GM21619 (cell line): Measurements from ENCODE around the gene YPEL2.

Experiments used
- ATAC-seq: cut with Tn5 transposase; IDR thresholded peaks from one replicate; pipeline ENCODE4 v1.9.1; 2021; ENCODE audit not compliant: unreplicated experiment

YPEL2 gene

DNA sequence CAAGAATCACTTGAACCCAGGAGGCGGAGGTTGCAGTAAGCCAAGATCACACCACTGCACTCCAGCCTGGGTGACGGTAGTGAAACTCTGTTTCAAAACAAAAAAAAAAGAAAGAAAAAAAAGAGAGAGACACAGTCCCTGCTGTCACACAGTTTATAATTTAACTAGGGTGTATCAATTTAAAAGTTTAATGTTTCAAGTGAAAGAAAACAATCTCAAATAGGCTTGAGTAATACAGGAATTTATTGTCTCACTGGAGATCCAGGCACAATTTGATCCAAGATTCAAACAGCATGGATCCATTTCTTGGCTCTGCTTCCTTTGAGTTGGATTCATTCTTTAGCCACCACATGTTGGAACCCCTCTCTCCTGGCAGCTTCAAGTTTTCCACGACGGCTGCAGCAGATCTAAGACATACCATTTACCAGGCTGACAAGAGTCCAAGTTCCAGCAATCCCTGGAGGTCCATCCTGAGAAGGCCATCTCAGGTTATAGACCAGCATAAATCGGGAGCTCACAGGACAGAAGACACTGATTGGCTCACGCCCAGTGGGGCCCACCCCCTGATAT lies 97.5 kb downstream of the YPEL2 start:
- no peak for ATAC-seq

DNA sequence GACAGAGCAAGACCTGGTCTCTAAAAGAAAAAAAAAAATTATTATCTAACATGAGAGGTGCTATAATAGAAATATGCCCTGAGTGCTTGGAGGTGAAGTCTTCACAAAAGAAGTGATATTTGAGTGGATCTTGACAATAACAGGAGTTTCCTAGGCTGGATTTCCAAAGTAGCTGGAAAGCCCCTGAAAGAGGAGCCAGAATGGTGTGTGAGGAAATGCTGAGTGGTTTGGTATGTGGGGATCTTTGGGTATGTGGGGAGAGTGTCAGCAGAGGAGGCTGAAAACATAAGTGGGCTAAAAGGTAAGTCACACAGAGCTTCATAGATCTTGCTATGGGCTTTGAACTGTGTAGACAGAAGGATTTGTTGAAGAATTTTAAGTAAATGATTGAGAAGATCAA lies 100.1 kb downstream of the YPEL2 start:
- ATAC-seq = no peak

DNA sequence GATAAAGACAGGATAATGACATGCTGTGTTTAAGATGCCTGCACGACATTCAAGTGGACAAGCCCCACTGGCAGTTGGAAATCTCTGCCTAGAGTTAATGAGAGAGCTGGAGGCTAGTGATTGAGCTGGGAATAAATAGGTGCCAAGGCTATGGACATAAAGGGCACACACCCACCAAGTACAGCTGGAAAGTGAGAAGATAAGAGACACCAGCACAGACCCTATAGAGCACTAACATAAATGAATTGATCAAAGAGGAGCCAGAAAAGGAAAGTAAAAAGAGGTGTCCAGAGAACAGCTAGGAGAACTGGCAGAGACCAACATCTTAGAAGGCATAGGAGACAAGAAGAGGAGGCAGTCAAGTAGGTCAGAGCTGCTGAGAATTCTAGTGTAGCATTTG lies 101.2 kb downstream of the YPEL2 start:
- ATAC-seq = no peak

DNA sequence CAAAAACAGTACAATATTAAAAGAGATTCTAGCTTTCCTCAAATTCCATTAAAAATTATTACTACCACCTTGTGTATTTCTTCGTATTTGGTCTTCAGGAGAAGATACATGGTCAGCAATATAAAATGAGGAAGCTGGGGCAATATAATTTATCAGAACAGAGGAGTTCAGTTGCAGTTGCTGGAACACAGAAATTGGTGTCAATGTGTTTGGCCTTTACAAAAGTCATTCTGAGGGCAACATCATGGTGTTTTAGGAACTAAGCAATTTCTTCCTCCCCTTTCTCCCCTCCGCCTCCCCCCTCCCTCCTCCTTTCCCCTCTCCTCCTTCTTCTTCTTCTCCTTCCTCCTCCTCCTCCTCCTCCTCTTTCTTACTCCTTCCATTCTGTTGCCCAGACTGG lies 102.1 kb downstream of the YPEL2 start:
- ATAC-seq = no peak

DNA sequence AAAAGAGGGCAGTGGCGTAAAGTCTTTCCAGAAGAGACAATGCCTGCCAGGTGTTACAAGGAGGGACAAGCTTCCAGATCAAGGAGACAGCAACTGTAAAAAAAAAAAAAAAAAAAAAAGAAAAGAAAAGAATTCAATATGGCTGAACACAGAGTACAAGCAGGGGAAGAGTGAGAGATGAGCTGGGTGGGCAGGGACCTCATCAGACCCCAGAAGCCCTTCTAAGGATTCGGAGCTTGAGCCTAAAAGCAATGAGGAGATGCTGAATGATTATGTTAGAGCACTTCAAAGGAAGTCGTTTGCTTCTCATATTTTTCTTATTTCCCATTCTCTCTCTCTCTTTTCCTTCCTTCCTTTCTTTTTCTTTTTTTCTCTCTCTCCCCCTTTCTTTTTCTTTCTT lies 103.0 kb downstream of the YPEL2 start:
- ATAC-seq = no peak

DNA sequence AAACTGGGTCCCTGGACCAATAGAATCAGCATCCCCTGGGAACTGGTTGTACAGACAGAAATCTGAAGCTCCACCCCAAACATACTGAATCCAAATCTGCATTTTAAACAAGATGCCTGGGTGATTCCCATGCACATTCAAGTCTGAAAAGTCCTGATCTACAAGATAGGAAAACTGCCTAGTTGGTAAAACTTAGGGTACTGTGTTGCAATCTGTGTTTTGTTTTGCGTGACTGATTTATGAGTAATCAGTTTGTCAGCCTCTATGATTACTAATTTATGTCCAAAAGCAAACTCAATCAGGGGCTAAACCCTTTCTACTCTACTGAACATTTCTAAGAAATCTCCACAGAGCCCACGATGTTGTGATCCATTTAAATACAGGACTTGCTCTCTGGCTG lies 103.8 kb downstream of the YPEL2 start:
- ATAC-seq = no peak

DNA sequence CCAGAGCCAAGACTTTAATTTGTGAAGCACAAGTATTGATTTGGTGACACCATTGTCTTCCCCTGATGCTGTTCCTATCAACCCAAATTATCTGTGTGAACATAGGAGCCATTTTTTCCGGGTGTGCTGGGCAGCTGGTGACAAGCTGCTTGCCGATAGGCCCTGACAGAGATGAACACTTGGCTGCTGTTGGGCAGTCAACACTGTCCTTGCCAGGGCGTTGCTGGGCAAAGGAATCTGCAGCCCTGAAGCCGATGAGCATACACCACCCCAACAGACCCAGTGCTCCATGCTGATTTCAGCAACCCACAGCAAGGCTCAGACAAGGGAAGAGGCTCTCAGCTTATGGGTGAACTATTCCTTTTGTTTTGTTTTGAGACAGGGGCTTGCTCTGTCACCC lies 105.4 kb downstream of the YPEL2 start:
- no peak for ATAC-seq

DNA sequence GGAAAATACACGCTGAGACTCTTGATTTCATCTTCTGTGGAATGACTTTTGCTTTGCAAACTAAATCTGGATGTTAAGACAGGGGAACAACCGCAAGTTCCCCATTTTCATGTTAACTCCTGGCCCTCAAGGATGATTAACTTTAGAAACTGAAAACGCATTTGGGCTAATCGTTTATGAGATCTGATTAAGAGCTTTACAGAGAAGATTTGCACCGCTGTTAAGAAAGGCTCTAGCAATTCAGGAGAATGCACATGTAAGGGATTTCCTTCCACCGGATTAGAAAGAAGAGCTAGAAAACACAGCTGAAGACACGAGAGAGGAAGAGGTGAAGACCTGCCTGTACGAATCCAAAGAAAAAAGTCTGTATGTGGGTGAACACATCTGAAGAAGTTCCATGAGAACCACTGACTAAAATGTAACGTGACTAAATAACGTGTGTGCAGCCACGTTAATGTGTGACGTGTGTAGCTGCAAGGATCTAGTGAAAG lies 106.4 kb downstream of the YPEL2 start:
- no peak for ATAC-seq

DNA sequence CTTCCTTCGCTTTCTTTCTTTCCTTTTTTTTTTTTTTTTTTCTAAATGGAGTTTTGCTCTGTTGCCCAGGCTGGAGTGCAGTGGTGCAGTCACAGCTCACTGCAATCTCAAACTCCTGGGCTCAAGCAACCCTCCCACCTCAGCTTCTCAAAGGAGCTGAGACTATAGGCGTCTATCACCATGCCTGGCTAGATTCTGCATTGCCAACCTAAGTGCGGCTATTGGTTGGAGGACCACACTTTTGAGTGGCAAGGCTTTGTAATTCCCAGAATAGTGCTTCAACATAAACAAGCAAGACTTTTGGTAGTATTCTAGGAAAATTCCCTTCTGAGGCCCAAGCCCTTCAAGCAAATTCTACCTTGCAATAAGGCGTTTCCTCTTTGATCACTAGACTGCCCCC lies 107.8 kb downstream of the YPEL2 start:
- ATAC-seq = no peak

DNA sequence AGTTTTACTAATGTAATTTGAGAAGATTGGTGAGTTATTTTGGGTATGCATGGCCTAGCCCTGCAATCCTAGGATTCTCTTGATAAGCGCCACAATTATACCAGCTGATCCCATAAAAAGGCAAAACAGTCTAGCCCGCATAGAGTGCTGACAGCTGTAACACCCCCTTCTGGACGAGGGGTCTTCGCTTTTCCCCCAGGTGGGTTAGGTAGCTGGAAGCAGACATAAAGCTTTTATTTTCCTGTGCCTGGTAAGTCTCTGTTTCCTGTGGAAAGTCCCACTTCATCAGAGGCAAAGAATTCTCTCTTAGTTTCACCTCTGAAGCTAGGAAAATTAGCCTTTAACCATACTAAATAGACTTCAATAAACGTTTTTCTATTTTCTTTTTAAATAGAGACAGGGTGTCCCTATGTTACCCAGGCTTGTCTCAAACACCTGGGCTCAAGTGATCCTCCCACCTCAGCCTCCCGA lies 108.3 kb downstream of the YPEL2 start:
- no peak for ATAC-seq

DNA sequence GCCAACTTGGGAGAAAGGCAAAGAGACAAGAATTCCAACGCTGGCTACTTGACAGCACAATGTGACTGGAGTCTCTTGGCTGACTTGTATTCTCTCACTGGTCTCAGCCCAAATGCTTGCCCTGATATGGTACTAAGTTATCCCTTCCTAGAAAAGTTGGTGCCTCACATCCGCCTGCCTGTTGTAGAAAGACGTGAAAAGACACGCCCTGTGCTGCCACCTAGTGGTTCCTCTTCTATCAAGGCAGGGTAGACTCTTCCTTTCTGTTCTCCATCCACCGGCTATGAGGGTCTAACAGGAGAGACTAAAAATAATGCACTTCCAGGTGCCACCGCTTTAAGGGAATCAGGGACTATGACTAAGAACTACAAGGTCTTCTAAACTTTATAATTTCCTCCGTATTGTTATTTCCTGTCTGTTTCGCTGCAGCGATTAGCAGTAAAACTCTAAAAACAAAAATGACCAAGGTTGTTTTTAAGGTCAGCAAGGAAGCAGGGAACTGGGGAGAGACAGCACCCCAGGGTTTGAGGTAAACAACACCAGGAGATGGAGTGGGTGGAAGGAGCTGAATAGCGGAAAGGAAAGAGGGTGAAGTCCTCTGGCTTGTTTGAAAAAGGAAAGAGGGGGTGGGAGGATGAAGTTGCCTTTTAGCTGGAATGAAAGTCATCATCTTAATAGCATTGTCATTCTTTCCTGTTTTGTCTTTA lies 109.5 kb downstream of the YPEL2 start:
- peak; percentile 79 for ATAC-seq

DNA sequence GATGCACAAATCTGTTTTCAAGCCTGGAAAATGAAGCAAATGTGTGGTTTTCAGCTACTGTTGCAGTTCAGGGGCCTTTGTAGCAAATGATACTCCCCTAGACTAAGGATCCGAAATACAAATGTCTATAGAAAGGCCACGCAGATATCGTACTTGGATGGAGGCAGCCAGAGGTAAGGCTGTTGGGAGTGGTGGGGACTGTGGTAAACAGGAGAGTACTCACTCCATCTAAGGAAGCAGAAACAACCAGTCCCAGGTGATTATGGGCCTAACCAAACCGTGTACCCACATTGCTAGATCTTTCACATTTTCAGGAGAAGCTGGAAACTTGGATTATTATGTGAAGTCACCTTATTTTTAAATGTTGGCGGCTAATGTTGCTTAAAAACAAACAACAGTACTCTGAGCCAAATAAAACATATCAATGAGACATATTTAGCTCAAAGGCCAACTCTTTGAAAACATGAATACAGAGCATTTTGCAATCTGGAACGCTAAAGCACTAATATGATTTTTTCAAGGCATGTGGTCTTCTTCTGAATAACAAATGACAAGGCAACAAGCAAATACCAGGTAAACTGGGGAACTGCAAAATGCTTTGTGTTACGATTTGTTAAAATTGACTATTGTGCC lies 110.1 kb downstream of the YPEL2 start:
- no peak for ATAC-seq

DNA sequence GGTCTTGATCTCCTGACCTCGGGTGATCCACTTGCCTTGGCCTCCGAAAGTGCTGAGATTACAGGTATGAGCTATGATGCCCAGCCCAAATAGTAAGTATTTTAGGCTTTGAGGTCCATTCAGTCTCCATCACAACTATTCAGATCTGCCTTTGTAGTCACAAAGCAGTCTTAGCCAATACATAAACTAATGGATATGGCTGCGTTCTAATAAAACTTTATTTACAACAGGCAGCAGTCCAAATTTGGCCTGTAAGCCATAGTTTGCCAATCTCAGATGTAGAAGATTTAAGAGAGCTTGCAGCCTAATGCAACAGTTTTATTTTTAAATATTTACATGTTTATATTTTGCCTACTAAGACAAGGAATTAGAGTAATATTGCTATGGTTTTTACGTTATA lies 111.7 kb downstream of the YPEL2 start:
- no peak for ATAC-seq
